Stimulated activated CD4-positive, alpha-beta T cell treated with anti-CD3 and anti-CD28 coated beads, Interleukin-4, amount 100 ng/mL, for 1 hour (primary cell): ENCODE data around the gene SERPINA4.
"Not testable (repeated sequence)": the region's sequence is repeated elsewhere in the genome, so short reads cannot be mapped to it uniquely, and the experiment has no call there.

ENCODE experiments used
- DNase-seq: peaks from one replicate; pipeline ENCODE4 v3.0.0-alpha.2; 2020

SERPINA4 gene

GRCh38 chr14:94594441-94594840 is 33.2 kb downstream of the SERPINA4 start:
- no peak for DNase-seq

- no peak for DNase-seq
Observed at GRCh38 chr14:94595912-94596311, 34.7 kb downstream of the SERPINA4 start.

- DNase-seq: no peak
Observed at GRCh38 chr14:94596361-94596760, 35.1 kb downstream of the SERPINA4 start.

GRCh38 chr14:94597788-94598187 is 36.5 kb downstream of the SERPINA4 start:
- no peak for DNase-seq

- no peak for DNase-seq
Observed at GRCh38 chr14:94598506-94598815, 37.2 kb downstream of the SERPINA4 start.

GRCh38 chr14:94598816-94599655 is 37.8 kb downstream of the SERPINA4 start:
- no peak for DNase-seq

- DNase-seq: no peak
Observed at GRCh38 chr14:94599656-94600004, 38.4 kb downstream of the SERPINA4 start.

- no peak for DNase-seq
Observed at GRCh38 chr14:94600148-94600545, 38.9 kb downstream of the SERPINA4 start.

GRCh38 chr14:94601884-94602391 is 40.7 kb downstream of the SERPINA4 start:
- DNase-seq: no peak

- no peak for DNase-seq
Observed at GRCh38 chr14:94602722-94603121, 41.5 kb downstream of the SERPINA4 start.

GRCh38 chr14:94605361-94605760 is 44.1 kb downstream of the SERPINA4 start:
- DNase-seq: no peak

- DNase-seq: not testable (repeated sequence)
Observed at GRCh38 chr14:94608966-94609365, 47.7 kb downstream of the SERPINA4 start.

GRCh38 chr14:94611179-94611578 is 49.9 kb downstream of the SERPINA4 start:
- no peak for DNase-seq

- DNase-seq: no peak
Observed at GRCh38 chr14:94612174-94612573, 50.9 kb downstream of the SERPINA4 start, which contains the start of gene SERPINA3. Gene SERPINA3, plus strand, starts transcription at chr14:94612391. Its CDS starts 2,051 bp downstream, at chr14:94614442.

- no peak for DNase-seq
Observed at GRCh38 chr14:94612580-94613554, 51.6 kb downstream of the SERPINA4 start.

GRCh38 chr14:94613720-94614644 is 52.7 kb downstream of the SERPINA4 start:
- no peak for DNase-seq

- no peak for DNase-seq
Observed at GRCh38 chr14:94614802-94615201, 53.6 kb downstream of the SERPINA4 start.

GRCh38 chr14:94615254-94615653 is 54.0 kb downstream of the SERPINA4 start:
- DNase-seq: no peak

- DNase-seq: no peak
Observed at GRCh38 chr14:94615823-94616570, 54.8 kb downstream of the SERPINA4 start.

GRCh38 chr14:94617366-94617941 is 56.2 kb downstream of the SERPINA4 start:
- DNase-seq: no peak
